Measurements from ENCODE around the gene OR2G6.

OR2G6 gene

GRCh38 chr1:248576260-248576980 lies 68.5 kb downstream of the OR2G6 start:
- DNase-seq = no peak

Data from NCI-H510A (cell line).